ELF-1 (cell line): ENCODE results near the gene PROP1.
"Not testable (repeated sequence)": the region's sequence is repeated elsewhere in the genome, so short reads cannot be mapped to it uniquely, and the experiment has no call there.

Experiments used
- DNase-seq: peaks from one replicate; pipeline ENCODE4 v3.0.0-alpha.2; 2016; ENCODE audit warnings: low read depth, low spot score

Gene PROP1

GRCh38 chr5:177982956-177983355 is 13.1 kb downstream of the PROP1 start:
- no peak for DNase-seq

- DNase-seq = peak; percentile 69
These were observed 13.8 kb downstream of the PROP1 start for GRCh38 chr5:177982072-177982727.

GRCh38 chr5:177981296-177982071 is 14.6 kb downstream of the PROP1 start:
- DNase-seq = no peak

GRCh38 chr5:177980743-177981151 is 15.3 kb downstream of the PROP1 start:
- peak; percentile 66 for DNase-seq

- not testable (repeated sequence) for DNase-seq
These were observed 18.4 kb downstream of the PROP1 start for GRCh38 chr5:177977600-177977999.

- no peak for DNase-seq
These were observed 22.9 kb downstream of the PROP1 start for GRCh38 chr5:177973066-177973635.

- DNase-seq = no peak
These were observed 23.4 kb downstream of the PROP1 start for GRCh38 chr5:177972613-177973012.

GRCh38 chr5:177972014-177972413 is 24.0 kb downstream of the PROP1 start:
- not testable (repeated sequence) for DNase-seq

- DNase-seq = no peak
These were observed 27.3 kb downstream of the PROP1 start for GRCh38 chr5:177968661-177969211.

- DNase-seq = no peak
These were observed 28.7 kb downstream of the PROP1 start for GRCh38 chr5:177967221-177967887.

- DNase-seq = no peak
These were observed 29.2 kb downstream of the PROP1 start for GRCh38 chr5:177966839-177967166.

GRCh38 chr5:177966009-177966838 is 29.8 kb downstream of the PROP1 start:
- DNase-seq = no peak

- no peak for DNase-seq
These were observed 31.6 kb downstream of the PROP1 start for GRCh38 chr5:177964471-177964870.

- DNase-seq = no peak
These were observed 32.1 kb downstream of the PROP1 start for GRCh38 chr5:177963966-177964365.

GRCh38 chr5:177959315-177959714 is 36.7 kb downstream of the PROP1 start:
- no peak for DNase-seq

GRCh38 chr5:177958696-177959095 is 37.3 kb downstream of the PROP1 start:
- DNase-seq = no peak

- no peak for DNase-seq
These were observed 38.8 kb downstream of the PROP1 start for GRCh38 chr5:177957241-177957640.

GRCh38 chr5:177953101-177953500 is 42.9 kb downstream of the PROP1 start:
- DNase-seq = not testable (repeated sequence)

GRCh38 chr5:177949656-177950055 is 46.4 kb downstream of the PROP1 start:
- DNase-seq = not testable (repeated sequence)

GRCh38 chr5:177949065-177949464 is 47.0 kb downstream of the PROP1 start:
- not testable (repeated sequence) for DNase-seq

GRCh38 chr5:177947912-177948311 is 48.1 kb downstream of the PROP1 start:
- DNase-seq = not testable (repeated sequence)
